ENCODE measurements around the gene CACNA1F. TPM values are rescaled to one million over a fixed set of nuclear protein-coding genes. Genes with fewer than 3 reads are reported as not detected.

Gene CACNA1F
- total RNA-seq, 1 donor, result not detected

DNA sequence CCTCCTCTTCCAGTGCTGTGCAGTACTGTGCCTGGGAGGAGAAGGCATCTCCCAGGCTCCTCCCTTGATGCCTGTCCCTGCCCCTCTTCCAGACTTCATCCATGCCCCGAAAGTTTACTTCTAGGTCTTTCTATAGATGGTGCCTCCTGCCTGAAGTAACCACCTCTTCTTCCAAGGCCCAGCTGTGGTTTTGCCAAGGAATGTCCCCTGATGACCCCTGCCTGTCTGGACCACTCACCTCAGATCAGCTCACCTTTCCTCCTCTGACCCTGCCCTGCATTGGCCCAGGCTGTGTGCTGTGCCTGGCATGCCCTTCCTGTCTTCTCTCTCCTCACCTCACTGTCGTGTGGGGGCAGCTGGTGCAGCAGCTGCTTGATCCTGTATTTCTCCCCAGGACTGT, 53.8 kb downstream of the CACNA1F start:
- DNase-seq (ENCODE audit: low read depth), result no peak
- TF ChIP-seq, protein P1, sequence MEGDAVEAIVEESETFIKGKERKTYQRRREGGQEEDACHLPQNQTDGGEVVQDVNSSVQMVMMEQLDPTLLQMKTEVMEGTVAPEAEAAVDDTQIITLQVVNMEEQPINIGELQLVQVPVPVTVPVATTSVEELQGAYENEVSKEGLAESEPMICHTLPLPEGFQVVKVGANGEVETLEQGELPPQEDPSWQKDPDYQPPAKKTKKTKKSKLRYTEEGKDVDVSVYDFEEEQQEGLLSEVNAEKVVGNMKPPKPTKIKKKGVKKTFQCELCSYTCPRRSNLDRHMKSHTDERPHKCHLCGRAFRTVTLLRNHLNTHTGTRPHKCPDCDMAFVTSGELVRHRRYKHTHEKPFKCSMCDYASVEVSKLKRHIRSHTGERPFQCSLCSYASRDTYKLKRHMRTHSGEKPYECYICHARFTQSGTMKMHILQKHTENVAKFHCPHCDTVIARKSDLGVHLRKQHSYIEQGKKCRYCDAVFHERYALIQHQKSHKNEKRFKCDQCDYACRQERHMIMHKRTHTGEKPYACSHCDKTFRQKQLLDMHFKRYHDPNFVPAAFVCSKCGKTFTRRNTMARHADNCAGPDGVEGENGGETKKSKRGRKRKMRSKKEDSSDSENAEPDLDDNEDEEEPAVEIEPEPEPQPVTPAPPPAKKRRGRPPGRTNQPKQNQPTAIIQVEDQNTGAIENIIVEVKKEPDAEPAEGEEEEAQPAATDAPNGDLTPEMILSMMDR (IDR thresholded peaks at IDR 0.05; ENCODE audit: insufficient read depth, low read depth, low read length), result no peak
- H3K4me3 ChIP-seq (ENCODE audit: low read depth, low read length), result no peak overlapping the region

- TF ChIP-seq, protein P1 (IDR thresholded peaks at IDR 0.05; ENCODE audit: insufficient read depth, low read depth, low read length), result no peak
- no peak for DNase-seq (ENCODE audit: low read depth)
- no peak overlapping the region for H3K4me3 ChIP-seq (ENCODE audit: low read depth, low read length)
Measured at GRCh38 chrX:49178537-49178936, 54.6 kb downstream of the CACNA1F start.

GRCh38 chrX:49177873-49178480, 55.2 kb downstream of the CACNA1F start:
- no peak for DNase-seq (ENCODE audit: low read depth)
- TF ChIP-seq, protein P1 (IDR thresholded peaks at IDR 0.05; ENCODE audit: insufficient read depth, low read depth, low read length), result no peak
- no peak overlapping the region for H3K4me3 ChIP-seq (ENCODE audit: low read depth, low read length)

DNA sequence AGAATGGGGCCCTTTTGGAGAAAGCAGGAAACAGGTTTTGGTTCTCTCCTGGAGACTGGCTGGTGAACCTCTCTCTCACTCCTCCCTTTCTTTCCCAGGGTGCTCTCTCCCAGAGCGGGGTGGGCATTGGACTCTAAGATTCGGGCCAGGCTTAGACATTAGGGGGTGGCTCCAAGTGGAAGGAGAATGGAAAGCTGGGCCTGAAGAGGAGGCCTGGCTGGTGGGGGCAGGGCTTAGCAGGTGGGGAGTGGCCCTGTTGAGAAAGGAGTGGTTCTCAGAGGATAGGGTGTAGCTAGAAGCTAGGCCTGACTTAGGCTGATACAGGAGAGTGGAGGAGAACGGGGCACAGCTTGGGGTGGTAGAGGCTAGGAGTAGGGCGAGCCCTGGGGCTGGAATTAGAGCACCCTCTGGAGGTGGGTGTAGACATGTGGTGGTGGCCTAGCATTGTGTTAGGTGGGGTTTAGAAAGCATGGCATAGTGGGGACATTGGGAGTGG, 55.8 kb downstream of the CACNA1F start:
- TF ChIP-seq, protein P1 (IDR thresholded peaks at IDR 0.05; ENCODE audit: insufficient read depth, low read depth, low read length), result peak; percentile 9
- peak; percentile 7 for DNase-seq (ENCODE audit: low read depth)
- H3K4me3 ChIP-seq (ENCODE audit: low read depth, low read length), result no peak overlapping the region

- TF ChIP-seq, protein P1 (IDR thresholded peaks at IDR 0.05; ENCODE audit: insufficient read depth, low read depth, low read length), result no peak
- peak; percentile 19 for DNase-seq (ENCODE audit: low read depth)
- no peak overlapping the region for H3K4me3 ChIP-seq (ENCODE audit: low read depth, low read length)
Measured at GRCh38 chrX:49176421-49177326, 56.5 kb downstream of the CACNA1F start.

- TF ChIP-seq, protein P1 (IDR thresholded peaks at IDR 0.05; ENCODE audit: insufficient read depth, low read depth, low read length), result no peak
- DNase-seq (ENCODE audit: low read depth), result no peak
- no peak overlapping the region for H3K4me3 ChIP-seq (ENCODE audit: low read depth, low read length)
Measured at GRCh38 chrX:49175435-49176274, 57.5 kb downstream of the CACNA1F start.

Measured in fibroblast of villous mesenchyme (primary cell).